Activated CD8-positive, alpha-beta T cell treated with anti-CD3 and anti-CD28 coated beads for 36 hours (primary cell): ENCODE measurements around the gene CACNA1C. TPM values are rescaled to one million over a fixed set of nuclear protein-coding genes. Genes with fewer than 3 reads are reported as not detected.

ENCODE experiments used
- ATAC-seq: fragments of 200-7000 bp; cut with Tn5 transposase; one replicate; pipeline ENCODE4 v1.10.0; 2021; ENCODE audit warnings: mild to moderate bottlenecking, moderate library complexity
- CTCF ChIA-PET: fragments of 350-600 bp; sonication (Branson Sonifier 250); formaldehyde crosslinking; loops from one replicate; lab custom pipeline; 2021; ENCODE audit warnings: antibody characterized with exemption; lab: Charles Lee
- POLR2A ChIA-PET: fragments of 350-600 bp; sonication (Branson Sonifier 250); formaldehyde crosslinking; loops from one replicate; lab custom pipeline; 2021; ENCODE audit warnings: antibody characterized with exemption; lab: Charles Lee
- DNase-seq: peaks from one replicate; pipeline ENCODE4 v3.0.0-alpha.2; 2020
- H3K27ac Mint-ChIP-seq: one replicate; pipeline ENCODE4 v1.8.0; 2021; ENCODE audit warnings: mild to moderate bottlenecking, mixed read lengths
- H3K27me3 Mint-ChIP-seq: one replicate; pipeline ENCODE4 v1.8.0; 2021; ENCODE audit warnings: mixed read lengths
- H3K36me3 Mint-ChIP-seq: one replicate; pipeline ENCODE4 v1.8.0; 2021; ENCODE audit warnings: low read depth, mixed read lengths
- H3K4me1 Mint-ChIP-seq: one replicate; pipeline ENCODE4 v1.8.0; 2021; ENCODE audit warnings: low read depth, mixed read lengths
- H3K4me3 Mint-ChIP-seq: one replicate; pipeline ENCODE4 v1.8.0; 2021; ENCODE audit warnings: mild to moderate bottlenecking, moderate library complexity, mixed read lengths
- H3K9me3 Mint-ChIP-seq: one replicate; pipeline ENCODE4 v1.8.0; 2021; ENCODE audit warnings: mixed read lengths
- intact Hi-C: fragments of 100-400 bp; cut with micrococcal nuclease; formaldehyde crosslinking; loops from one replicate; pipeline ENCODE4 v1.10.0; 2022
- total RNA-seq, 2 experiments: library from RNA; stranded (reverse); gene quantifications; one replicate each; pipeline ENCODE4 v1.2.3, GENCODE V29; 2021
- TF ChIP-seq, protein P1 (sequence below): fragments of 200-600 bp; IDR thresholded peaks from one replicate; pipeline ENCODE4 v1.8.0; 2022; ENCODE audit warnings: antibody characterized with exemption, mild to moderate bottlenecking

Gene CACNA1C
- total RNA-seq, 2 experiments from 2014 or later, result 0.02 to 0.05 TPM

GRCh38 chr12:2282318-2282717, 229.5 kb downstream of the CACNA1C start:
- Mint-ChIP-seq H3K27ac (no peak overlapping the region), H3K9me3 (peaks cover 5% of the 10 kb centered on the region), H3K27me3 (peaks cover 10% of the 10 kb centered on the region), H3K4me1 (peaks cover 3% of the 10 kb centered on the region), H3K4me3 (no peak overlapping the region), H3K36me3 (no peaks in the 10 kb centered on the region)
- no peak for DNase-seq
- ChIA-PET POLR2A (interaction anchor here (0.6 kb wide), 1 partner anchor 390 kb away, joined by 4 read pairs; no protein-coding TSS in a partner anchor), CTCF (interaction anchor here (0.7 to 1.2 kb wide), 2 partner anchors 9 to 226 kb away, joined by 3 read pairs; no protein-coding TSS in a partner anchor)
- TF ChIP-seq, protein P1, sequence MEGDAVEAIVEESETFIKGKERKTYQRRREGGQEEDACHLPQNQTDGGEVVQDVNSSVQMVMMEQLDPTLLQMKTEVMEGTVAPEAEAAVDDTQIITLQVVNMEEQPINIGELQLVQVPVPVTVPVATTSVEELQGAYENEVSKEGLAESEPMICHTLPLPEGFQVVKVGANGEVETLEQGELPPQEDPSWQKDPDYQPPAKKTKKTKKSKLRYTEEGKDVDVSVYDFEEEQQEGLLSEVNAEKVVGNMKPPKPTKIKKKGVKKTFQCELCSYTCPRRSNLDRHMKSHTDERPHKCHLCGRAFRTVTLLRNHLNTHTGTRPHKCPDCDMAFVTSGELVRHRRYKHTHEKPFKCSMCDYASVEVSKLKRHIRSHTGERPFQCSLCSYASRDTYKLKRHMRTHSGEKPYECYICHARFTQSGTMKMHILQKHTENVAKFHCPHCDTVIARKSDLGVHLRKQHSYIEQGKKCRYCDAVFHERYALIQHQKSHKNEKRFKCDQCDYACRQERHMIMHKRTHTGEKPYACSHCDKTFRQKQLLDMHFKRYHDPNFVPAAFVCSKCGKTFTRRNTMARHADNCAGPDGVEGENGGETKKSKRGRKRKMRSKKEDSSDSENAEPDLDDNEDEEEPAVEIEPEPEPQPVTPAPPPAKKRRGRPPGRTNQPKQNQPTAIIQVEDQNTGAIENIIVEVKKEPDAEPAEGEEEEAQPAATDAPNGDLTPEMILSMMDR, result no peak
- ATAC-seq, result no peak
- intact Hi-C loops, result no loop called here

GRCh38 chr12:2283480-2283879, 230.7 kb downstream of the CACNA1C start:
- ATAC-seq (no peak), DNase-seq (no peak)
- POLR2A ChIA-PET, result no interaction called here
- TF ChIP-seq, protein P1, result no peak
- Mint-ChIP-seq H3K9me3 (peaks cover 5% of the 10 kb centered on the region), H3K36me3 (no peaks in the 10 kb centered on the region), H3K4me1 (peaks cover 3% of the 10 kb centered on the region), H3K27me3 (peaks cover 10% of the 10 kb centered on the region), H3K4me3 (no peak overlapping the region), H3K27ac (no peak overlapping the region)
- CTCF ChIA-PET, result interaction anchor here (0.7 to 1.4 kb wide), 3 partner anchors 223 to 489 kb away, joined by 3 to 5 read pairs (median 4); no protein-coding TSS in a partner anchor
- intact Hi-C loops, result no loop called here

DNA sequence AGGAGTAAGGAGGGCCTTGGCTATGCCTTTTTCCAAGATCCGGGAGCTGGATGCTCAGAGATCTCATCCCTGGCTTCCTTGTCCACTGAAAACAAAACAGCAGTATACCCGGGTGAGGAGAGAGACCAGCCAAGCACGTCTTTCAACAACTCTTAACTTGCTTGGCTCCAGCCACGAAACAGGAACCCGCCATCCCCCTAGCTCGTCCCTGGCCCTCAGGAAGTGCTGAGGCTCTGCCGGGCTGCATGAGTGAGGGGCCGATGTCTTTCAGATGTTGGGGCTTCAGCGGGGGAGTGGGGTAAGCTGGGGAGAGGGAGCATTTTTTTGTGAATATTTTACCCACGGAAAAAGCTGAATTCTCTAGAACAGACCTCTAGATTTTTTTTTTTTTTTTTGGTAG, 231.1 kb downstream of the CACNA1C start:
- ChIA-PET POLR2A (interaction anchor here (0.7 kb wide), 1 partner anchor 43 kb away, joined by 4 read pairs; no protein-coding TSS in a partner anchor), CTCF (interaction anchor here (0.7 to 1.4 kb wide), 4 partner anchors 25 to 489 kb away, joined by 3 to 5 read pairs (median 4); no protein-coding TSS in a partner anchor)
- H3K27me3 Mint-ChIP-seq, result peaks cover 10% of the 10 kb centered on the region
- ATAC-seq, result no peak
- H3K4me3 Mint-ChIP-seq, result no peak overlapping the region
- H3K36me3 Mint-ChIP-seq, result no peaks in the 10 kb centered on the region
- no peak overlapping the region for H3K27ac Mint-ChIP-seq
- peaks cover 5% of the 10 kb centered on the region for H3K9me3 Mint-ChIP-seq
- intact Hi-C loops, result no loop called here
- DNase-seq, result no peak
- TF ChIP-seq, protein P1, result no peak
- H3K4me1 Mint-ChIP-seq, result peaks cover 3% of the 10 kb centered on the region

- POLR2A ChIA-PET, result interaction anchor here (0.7 kb wide), 1 partner anchor 43 kb away, joined by 4 read pairs; no protein-coding TSS in a partner anchor
- CTCF ChIA-PET, result interaction anchor here (0.7 to 1.4 kb wide), 5 partner anchors 10 to 490 kb away, joined by 3 to 5 read pairs (median 3); no protein-coding TSS in a partner anchor
- intact Hi-C loops, result no loop called here
Measured at GRCh38 chr12:2284321-2284813, 231.6 kb downstream of the CACNA1C start.

More at GRCh38 chr12:2284321-2284813, 231.6 kb downstream of the CACNA1C start:
- Mint-ChIP-seq H3K27ac (no peak overlapping the region), H3K4me3 (no peak overlapping the region), H3K27me3 (peaks cover 10% of the 10 kb centered on the region), H3K4me1 (peaks cover 3% of the 10 kb centered on the region), H3K9me3 (peaks cover 5% of the 10 kb centered on the region), H3K36me3 (no peaks in the 10 kb centered on the region)
- TF ChIP-seq, protein P1, result no peak
- DNase-seq (no peak), ATAC-seq (no peak)
